IMR-90 (cell line): Measurements from ENCODE around the gene OGT. TPM values are rescaled to one million over a fixed set of nuclear protein-coding genes. Genes with fewer than 3 reads are reported as not detected.

Source experiments
- ATAC-seq: fragments of 200-7000 bp; cut with Tn5 transposase; 2 replicates; pipeline ENCODE4 v1.9.1; 2020; ENCODE audit warnings: low read depth, mild to moderate bottlenecking, moderate library complexity
- BruUV-seq: library from RNA; stranded (reverse); fragments of 400-500 nt; replicated peaks from 2 replicates; lab custom pipeline; 2021; lab: Mats Ljungman, UMichigan
- CTCF ChIA-PET: fragments of 300-600 bp; formaldehyde crosslinking; extraction: SDS; loops from one replicate; lab custom pipeline; 2021; ENCODE audit warnings: antibody characterized with exemption; lab: Yijun Ruan, JAX
- POLR2A ChIA-PET: fragments of 300-600 bp; sonication (Branson Sonifier 250); formaldehyde crosslinking; loops from one replicate; lab custom pipeline; 2022; ENCODE audit warnings: antibody characterized with exemption; ENCODE audit not compliant: unreplicated experiment; lab: Charles Lee
- DNase-seq: peaks from one replicate; pipeline ENCODE4 v3.0.0; 2013
- H2AFZ ChIP-seq: replicated peaks from 2 replicates; pipeline ENCODE3; 2013; ENCODE audit warnings: low read length, mild to moderate bottlenecking; ENCODE audit not compliant: poor library complexity
- H2AK5ac ChIP-seq: 2 replicates; pipeline ENCODE4 v1.6.1; 2013; ENCODE audit warnings: low read depth, low read length, inconsistent platforms
- H2AK9ac ChIP-seq: replicated peaks from 2 replicates; pipeline ENCODE3; 2013; ENCODE audit warnings: mild to moderate bottlenecking, low read depth, low read length, moderate library complexity; ENCODE audit not compliant: poor library complexity
- H2BK120ac ChIP-seq: 2 replicates; pipeline ENCODE4 v1.6.1; 2013; ENCODE audit warnings: low read depth, low read length, inconsistent platforms
- H2BK15ac ChIP-seq: 3 replicates; pipeline ENCODE4 v1.6.1; 2013; ENCODE audit warnings: low read depth, low read length, inconsistent platforms
- H2BK20ac ChIP-seq: 2 replicates; pipeline ENCODE4 v1.6.1; 2013; ENCODE audit warnings: low read depth, mild to moderate bottlenecking, inconsistent platforms, low read length, moderate library complexity
- H2BK5ac ChIP-seq: 2 replicates; pipeline ENCODE4 v1.6.1; 2013; ENCODE audit warnings: mild to moderate bottlenecking, low read depth, low read length, inconsistent platforms; ENCODE audit not compliant: poor library complexity, severe bottlenecking
- H3K14ac ChIP-seq: replicated peaks from 2 replicates; pipeline ENCODE4 v1.6.1; 2013; ENCODE audit warnings: low read depth, low read length, inconsistent platforms
- H3K18ac ChIP-seq: 2 replicates; pipeline ENCODE4 v1.6.1; 2013; ENCODE audit warnings: low read depth, low read length, control low read depth
- H3K23ac ChIP-seq: 2 replicates; pipeline ENCODE4 v1.6.1; 2013; ENCODE audit warnings: low read depth, low read length, inconsistent platforms
- H3K27ac ChIP-seq: 2 replicates; pipeline ENCODE4 v1.5.1; 2013; ENCODE audit warnings: mild to moderate bottlenecking, control low read depth, low read length; ENCODE audit not compliant: insufficient read depth
- H3K27me3 ChIP-seq: 2 replicates; pipeline ENCODE4 v1.6.1; 2013; ENCODE audit warnings: low read length; ENCODE audit not compliant: control insufficient read depth, insufficient read depth
- H3K36me3 ChIP-seq: 2 replicates; pipeline ENCODE4 v1.6.1; 2013; ENCODE audit warnings: low read length, mixed read lengths; ENCODE audit not compliant: control insufficient read depth, insufficient read depth
- H3K4ac ChIP-seq: 2 replicates; pipeline ENCODE4 v1.6.1; 2013; ENCODE audit warnings: low read depth, low read length, inconsistent platforms
- H3K4me1 ChIP-seq: 2 replicates; pipeline ENCODE4 v1.6.1; 2013; ENCODE audit warnings: low read length, mixed read lengths; ENCODE audit not compliant: control insufficient read depth, insufficient read depth
- H3K4me2 ChIP-seq: 2 replicates; pipeline ENCODE4 v1.6.1; 2013; ENCODE audit warnings: low read depth, mild to moderate bottlenecking, control low read depth, low read length, moderate library complexity
- H3K4me3 ChIP-seq: 2 replicates; pipeline ENCODE4 v1.5.1; 2013; ENCODE audit warnings: low read depth, mild to moderate bottlenecking, control low read depth, low read length, moderate library complexity; ENCODE audit not compliant: insufficient read depth
- H3K56ac ChIP-seq: 2 replicates; pipeline ENCODE4 v1.6.1; 2013; ENCODE audit warnings: low read length, inconsistent platforms; ENCODE audit not compliant: insufficient read depth; ENCODE audit errors: extremely low read depth
- H3K79me1 ChIP-seq, 2 experiments: 2 replicates each; pipeline ENCODE4 v1.6.1; 2013; ENCODE audit warnings: low read length in 2 of 2, inconsistent platforms in 1 of 2, low read depth in 1 of 2
- H3K9ac ChIP-seq: 2 replicates; pipeline ENCODE4 v1.6.1; 2013; ENCODE audit warnings: low read depth, low read length, control low read depth
- H3K9me1 ChIP-seq: 2 replicates; pipeline ENCODE4 v1.6.1; 2013; ENCODE audit warnings: low read length, inconsistent platforms; ENCODE audit not compliant: insufficient read depth
- H3K9me3 ChIP-seq: 2 replicates; pipeline ENCODE4 v1.6.1; 2013; ENCODE audit warnings: low read length; ENCODE audit not compliant: control insufficient read depth, insufficient read depth
- H4K20me1 ChIP-seq: 2 replicates; pipeline ENCODE4 v1.6.1; 2013; ENCODE audit warnings: low read length, inconsistent platforms; ENCODE audit not compliant: insufficient read depth
- H4K5ac ChIP-seq: 2 replicates; pipeline ENCODE4 v1.6.1; 2013; ENCODE audit warnings: mild to moderate bottlenecking, low read depth, low read length, control low read depth
- H4K8ac ChIP-seq, 2 experiments: 2 replicates each; pipeline ENCODE4 v1.6.1; 2013; ENCODE audit warnings: low read depth in 2 of 2, low read length in 2 of 2, control low read depth in 1 of 2, inconsistent platforms in 1 of 2
- H4K91ac ChIP-seq: 2 replicates; pipeline ENCODE4 v1.6.1; 2013; ENCODE audit warnings: low read depth, low read length, inconsistent platforms; ENCODE audit not compliant: insufficient read depth
- CEBPB ChIP-seq: IDR thresholded peaks from 2 replicates; pipeline ENCODE4 v1.6.1; 2012; ENCODE audit warnings: low read depth, low read length, improper control_type of control experiment
- CHD1 ChIP-seq: IDR thresholded peaks from 2 replicates; pipeline ENCODE4 v1.6.1; 2012; ENCODE audit warnings: low read depth, low read length, improper control_type of control experiment
- CTCF ChIP-seq: conservative IDR thresholded peaks from 2 replicates; pipeline ENCODE4 v1.5.1; 2012; ENCODE audit warnings: mild to moderate bottlenecking, low read depth, low read length, improper control_type of control experiment
- ELK1 ChIP-seq: fragments of 150-350 bp; IDR thresholded peaks from 2 replicates; pipeline ENCODE4 v1.6.1; 2016; ENCODE audit warnings: low read depth, mild to moderate bottlenecking, low read length, moderate library complexity, borderline replicate concordance
- FOS ChIP-seq: fragments of 150-350 bp; IDR thresholded peaks from 2 replicates; pipeline ENCODE4 v1.6.1; 2016; ENCODE audit warnings: low read depth, low read length
- MAZ ChIP-seq: IDR thresholded peaks from 2 replicates; pipeline ENCODE4 v1.6.1; 2012; ENCODE audit warnings: low read depth, mild to moderate bottlenecking, low read length, improper control_type of control experiment, moderate library complexity, borderline replicate concordance
- MXI1 ChIP-seq: IDR thresholded peaks from 2 replicates; pipeline ENCODE4 v1.6.1; 2012; ENCODE audit warnings: low read depth, mild to moderate bottlenecking, low read length, moderate library complexity, borderline replicate concordance
- NFE2L2 ChIP-seq: fragments of 150-350 bp; IDR thresholded peaks from 2 replicates; pipeline ENCODE4 v1.6.1; 2016; ENCODE audit warnings: low read depth, mild to moderate bottlenecking, low read length
- USF2 ChIP-seq: fragments of 150-350 bp; IDR thresholded peaks from 2 replicates; pipeline ENCODE4 v1.6.1; 2017; ENCODE audit warnings: mild to moderate bottlenecking, antibody characterized with exemption, low read length, low read depth
- WGBS, 2 experiments: methylation state at CpG; one replicate each; pipeline versions ENCODE4 v1.1.5 to v1.1.7; 2013; ENCODE audit warnings: missing lambda C conversion rate in 2 of 2; ENCODE audit not compliant: insufficient read length in 1 of 2; ENCODE audit errors: extremely low coverage in 2 of 2; 5-methylcytosine and 5-hydroxymethylcytosine counted together
- dilution Hi-C: fragments of 300-500 bp; cut with HindIII; formaldehyde crosslinking; loops from one replicate; pipeline ENCODE4 v1.14.3; 2018; ENCODE audit warnings: low sequenced_read_pairs; ENCODE audit not compliant: unreplicated experiment
- in situ Hi-C: fragments of 300-500 bp; cut with MboI; formaldehyde crosslinking; loops from 3 replicates; pipeline ENCODE4 v1.14.3; 2019; ENCODE audit warnings: low sequenced_read_pairs, inconsistent platforms, mixed read lengths
- intact Hi-C: fragments of 100-400 bp; cut with micrococcal nuclease; formaldehyde crosslinking; loops from 2 replicates; pipeline ENCODE4 v1.10.0; 2022
- polyA plus RNA-seq, 3 experiments: library from polyadenylated mRNA; depleted of rRNA; stranded (reverse); fragments of >200 nt; gene quantifications; 2 replicates each; pipeline ENCODE4 v1.2.3, GENCODE V29; 2012; ENCODE audit warnings: low replicate concordance in 1 of 3
- total RNA-seq: library from RNA; depleted of rRNA; stranded (reverse); fragments of >200 nt; gene quantifications from 2 replicates; pipeline ENCODE4 v1.2.3, GENCODE V29; 2012

The OGT gene
- total and polyA plus RNA-seq, 2 of the 4 experiments (the other 2 are of a cell fraction) = 80.7 to 113 TPM

GRCh38 chrX:71533851-71534561, 1.1 kb downstream of the OGT start:
- peak overlapping the region; percentile 80 for H3K4me2 ChIP-seq
- intact Hi-C loops = loop anchor here (1.0 to 5.0 kb wide), 4 partner anchors 8 to 118 kb away; no protein-coding TSS in a partner anchor

More at GRCh38 chrX:71533851-71534561, 1.1 kb downstream of the OGT start:
- 0 out of 2 replicates have a peak, but pooled peaks cover 2% of the 10 kb centered on the region for H3K36me3 ChIP-seq
- in situ Hi-C loops = no loop called here
- H3K14ac ChIP-seq = peak overlapping the region; percentile 97
- no peak overlapping the region for H2BK120ac ChIP-seq
- peak overlapping the region; percentile 94 for H3K9ac ChIP-seq
- H3K18ac ChIP-seq = peak overlapping the region; percentile 53
- peak overlapping the region; percentile 98 for H3K23ac ChIP-seq
- no peak overlapping the region for H2BK15ac ChIP-seq
- H2AFZ ChIP-seq = peak overlapping the region; percentile 39
- H2BK20ac ChIP-seq = no peak overlapping the region
- H3K4me1 ChIP-seq = peaks cover 2% of the 10 kb centered on the region; the same call in 1 of the 2 replicates
- H4K8ac ChIP-seq = peak overlapping the region; percentile 86 to 90; a peak in 2 of 4 replicates
- H4K20me1 ChIP-seq = peaks cover 36% of the 10 kb centered on the region
- DNase-seq (peak; percentile 32), ATAC-seq (peak; percentile 18)
- H3K56ac ChIP-seq = peak overlapping the region; percentile 87; the same call in 1 of the 2 replicates
- peak overlapping the region; percentile 91 for H2AK5ac ChIP-seq
- peak overlapping the region; percentile 81 for H3K4me3 ChIP-seq
- no peaks in the 10 kb centered on the region for H3K27me3 ChIP-seq
- no peaks in the 10 kb centered on the region for H3K9me1 ChIP-seq
- TF ChIP-seq MXI1 (no peak), FOS (no peak), NFE2L2 (no peak), CHD1 (no peak), ELK1 (no peak), CEBPB (no peak), CTCF (no peak), USF2 (no peak), MAZ (no peak)
- H3K9me3 ChIP-seq = no peaks in the 10 kb centered on the region
- no TSS peak for BruUV-seq
- WGBS, 2 experiments = 18% methylated on average over 8 of the region's 31 CpGs; no CpG with 5 or more reads in 1 of the 2 experiments
- H3K4ac ChIP-seq = peak overlapping the region; percentile 97
- CTCF ChIA-PET = interaction anchor here (1.2 kb wide), 1 partner anchor 15 kb away, joined by 4 read pairs; no protein-coding TSS in a partner anchor
- peak overlapping the region; percentile 90 for H4K91ac ChIP-seq
- no peaks in the 10 kb centered on the region for H3K79me1 ChIP-seq
- H4K5ac ChIP-seq = peak overlapping the region; percentile 65
- POLR2A ChIA-PET = no interaction called here
- peak overlapping the region; percentile 92 for H2AK9ac ChIP-seq
- dilution Hi-C loops = no loop called here
- H2BK5ac ChIP-seq = peak overlapping the region; percentile 84
- peak overlapping the region; percentile 88 for H3K27ac ChIP-seq
